A549 (cell line): ENCODE measurements around the gene UBR7. TPM values are rescaled to one million over a fixed set of nuclear protein-coding genes. Genes with fewer than 3 reads are reported as not detected.
A peak's percentile ranks its signal among the peaks of the same experiment; 100 is the strongest.

Experiments
- BHLHE40 ChIP-seq: IDR thresholded peaks from 2 replicates; pipeline ENCODE4 v1.6.1; 2012; ENCODE audit warnings: low read depth, low read length, inconsistent platforms
- CBX2 ChIP-seq: fragments of 200-600 bp; sonication (generic); IDR thresholded peaks from 2 replicates; pipeline ENCODE4 v1.6.1; 2016; ENCODE audit warnings: low read depth, mild to moderate bottlenecking, borderline replicate concordance
- CBX8 ChIP-seq: fragments of 200-600 bp; sonication (generic); IDR thresholded peaks from 2 replicates; pipeline ENCODE4 v1.6.1; 2016
- CEBPB ChIP-seq, 2 experiments: fragments of >200 bp in 1 of 2; sonication (Bioruptor Twin) in 1 of 2; formaldehyde crosslinking in 1 of 2; IDR thresholded peaks; 2 replicates each; pipeline ENCODE4 v1.6.1; 2012 to 2016
- CHD2 ChIP-seq: fragments of 150-350 bp; IDR thresholded peaks from 2 replicates; pipeline ENCODE4 v1.6.1; 2014; ENCODE audit warnings: low read length; ENCODE audit not compliant: partially characterized antibody
- CHD4 ChIP-seq: fragments of 200-600 bp; sonication (generic); IDR thresholded peaks from 2 replicates; pipeline ENCODE4 v1.6.1; 2016; ENCODE audit warnings: antibody characterized with exemption, mild to moderate bottlenecking, borderline replicate concordance
- EHMT2 ChIP-seq: fragments of 200-600 bp; sonication (generic); IDR thresholded peaks from 2 replicates; pipeline ENCODE4 v1.6.1; 2016; ENCODE audit warnings: antibody characterized with exemption, low read depth, mild to moderate bottlenecking, moderate library complexity
- ELK1 ChIP-seq: fragments of 150-350 bp; IDR thresholded peaks from 2 replicates; pipeline ENCODE4 v1.6.1; 2014; ENCODE audit warnings: low read depth, mild to moderate bottlenecking, low read length
- EP300 ChIP-seq, 2 experiments: fragments of >200 bp; sonication (Bioruptor Twin); formaldehyde crosslinking; IDR thresholded peaks; 2 replicates in 1 of 2; 3 replicates in 1 of 2; pipeline ENCODE4 v1.6.1; 2016 to 2017
- FOSB ChIP-seq: fragments of 250-450 bp; sonication (Bioruptor Pico); IDR thresholded peaks from 2 replicates; pipeline ENCODE4 v1.5.0; 2020; ENCODE audit warnings: mild to moderate bottlenecking, moderate library complexity
- FOSL2 ChIP-seq, 2 experiments: fragments of 450-650 bp in 1 of 2; fragments of >200 bp in 1 of 2; sonication (Bioruptor Twin) in 1 of 2; formaldehyde crosslinking; IDR thresholded peaks; 2 replicates each; pipeline versions ENCODE4 v1.5.0 to v1.6.1; 2016 to 2020; ENCODE audit warnings: mild to moderate bottlenecking in 1 of 2, moderate library complexity in 1 of 2
- GATA3 ChIP-seq: IDR thresholded peaks from 2 replicates; pipeline ENCODE4 v1.6.1; 2012; ENCODE audit warnings: borderline replicate concordance
- HDAC2 ChIP-seq: fragments of 200-600 bp; sonication (generic); IDR thresholded peaks from 2 replicates; pipeline ENCODE4 v1.6.1; 2016
- HEYL ChIP-seq: fragments of 250-450 bp; sonication (Bioruptor Pico); IDR thresholded peaks from 2 replicates; pipeline ENCODE4 v1.8.0; 2021; ENCODE audit warnings: mild to moderate bottlenecking, moderate library complexity
- HMGXB4 ChIP-seq: fragments of 250-450 bp; sonication (Bioruptor Pico); IDR thresholded peaks from 2 replicates; pipeline ENCODE4 v1.5.0; 2021; ENCODE audit warnings: mild to moderate bottlenecking, moderate library complexity, borderline replicate concordance
- HOXB13 ChIP-seq: fragments of 250-450 bp; sonication (Bioruptor Pico); IDR thresholded peaks from 2 replicates; pipeline ENCODE4 v1.5.0; 2020; ENCODE audit warnings: low read depth, mild to moderate bottlenecking, moderate library complexity
- JUN ChIP-seq, 2 experiments: fragments of >200 bp; sonication (Bioruptor Twin); formaldehyde crosslinking; IDR thresholded peaks; 2 replicates in 1 of 2; 3 replicates in 1 of 2; pipeline ENCODE4 v1.6.1; 2016 to 2017
- JUNB ChIP-seq: fragments of >200 bp; sonication (Bioruptor Twin); formaldehyde crosslinking; IDR thresholded peaks from 2 replicates; pipeline ENCODE4 v1.6.1; 2016
- KDM1A ChIP-seq: fragments of 200-600 bp; sonication (generic); IDR thresholded peaks from 2 replicates; pipeline ENCODE4 v1.6.1; 2016; ENCODE audit warnings: low read depth, mild to moderate bottlenecking
- KDM5A ChIP-seq: fragments of 200-600 bp; sonication (generic); IDR thresholded peaks from 2 replicates; pipeline ENCODE4 v1.6.1; 2016; ENCODE audit warnings: antibody characterized with exemption, mild to moderate bottlenecking
- MAFK ChIP-seq: fragments of 450-650 bp; IDR thresholded peaks from 2 replicates; pipeline ENCODE4 v1.6.1; 2014; ENCODE audit not compliant: partially characterized antibody
- MAZ ChIP-seq: fragments of 150-350 bp; IDR thresholded peaks from 2 replicates; pipeline ENCODE4 v1.6.1; 2014; ENCODE audit warnings: antibody characterized with exemption, low read depth, low read length, borderline replicate concordance
- MYC ChIP-seq: IDR thresholded peaks from 2 replicates; pipeline ENCODE4 v1.6.1; 2012; ENCODE audit warnings: mild to moderate bottlenecking, inconsistent platforms, low read length, improper control_type of control experiment, borderline replicate concordance
- NR3C1 ChIP-seq: fragments of >200 bp; sonication (Bioruptor Twin); formaldehyde crosslinking; IDR thresholded peaks from 3 replicates; pipeline ENCODE4 v1.6.1; 2017
- PBX3 ChIP-seq: IDR thresholded peaks from 2 replicates; pipeline ENCODE4 v1.6.1; 2012
- PHF8 ChIP-seq: fragments of 200-600 bp; sonication (generic); IDR thresholded peaks from 2 replicates; pipeline ENCODE4 v1.6.1; 2016; ENCODE audit warnings: low read depth, mild to moderate bottlenecking, antibody characterized with exemption, moderate library complexity, borderline replicate concordance
- RAD21 ChIP-seq, 2 experiments: fragments of >200 bp in 1 of 2; sonication (Bioruptor Twin) in 1 of 2; formaldehyde crosslinking in 1 of 2; IDR thresholded peaks in 1 of 2; conservative IDR thresholded peaks in 1 of 2; 2 replicates in 1 of 2; 3 replicates in 1 of 2; pipeline ENCODE4 v1.6.1; 2012 to 2018; ENCODE audit warnings: inconsistent platforms in 1 of 2
- RARB ChIP-seq: fragments of 250-450 bp; sonication (Bioruptor Pico); IDR thresholded peaks from 2 replicates; pipeline ENCODE4 v1.8.0; 2021; ENCODE audit warnings: mild to moderate bottlenecking, moderate library complexity
- RCOR1 ChIP-seq: fragments of 150-350 bp; IDR thresholded peaks from 2 replicates; pipeline ENCODE4 v1.6.1; 2014; ENCODE audit warnings: antibody characterized with exemption, low read length, low read depth
- RFX5 ChIP-seq: fragments of 450-650 bp; IDR thresholded peaks from 2 replicates; pipeline ENCODE4 v1.7.1; 2014; ENCODE audit warnings: antibody characterized with exemption, mild to moderate bottlenecking, moderate library complexity
- TP53 ChIP-seq: fragments of 250-450 bp; sonication (Bioruptor Pico); IDR thresholded peaks from 2 replicates; pipeline ENCODE4 v1.5.0; 2021; ENCODE audit warnings: mild to moderate bottlenecking, moderate library complexity
- ZNF302 ChIP-seq: fragments of 250-450 bp; sonication (Bioruptor Pico); IDR thresholded peaks from 2 replicates; pipeline ENCODE4 v1.9.0; 2021; ENCODE audit warnings: inconsistent platforms, mild to moderate bottlenecking, moderate library complexity
- ZSCAN20 ChIP-seq: fragments of 250-450 bp; sonication (Bioruptor Pico); IDR thresholded peaks from 2 replicates; pipeline ENCODE4 v1.8.0; 2022; ENCODE audit warnings: mild to moderate bottlenecking, moderate library complexity
- polyA plus RNA-seq, 4 experiments: library from polyadenylated mRNA; depleted of rRNA in 3 of 4; stranded (reverse); fragments of >200 nt; fragmentation: RNase III in 1 of 4; extraction: RNeasy Plus Mini Kit Qiagen cat#74134 plus additional on column Dnase treatment in 1 of 4; gene quantifications; 2 replicates in 3 of 4; 3 replicates in 1 of 4; pipeline ENCODE4 v1.2.3, GENCODE V29; 2011 to 2017
- TF ChIP-seq, protein P1 (sequence below): fragments of 250-450 bp; sonication (Bioruptor Pico); IDR thresholded peaks from 2 replicates; pipeline ENCODE4 v1.5.0; 2020; ENCODE audit warnings: low read depth, mild to moderate bottlenecking, moderate library complexity
- TF ChIP-seq, protein P2 (sequence below): fragments of >200 bp; sonication (Bioruptor Twin); formaldehyde crosslinking; IDR thresholded peaks from 2 replicates; pipeline ENCODE4 v1.6.1; 2016

The UBR7 gene
- polyA plus RNA-seq, 2 of the 4 experiments (the other 2 are of a cell fraction), result 37.0 to 40.4 TPM

DNA sequence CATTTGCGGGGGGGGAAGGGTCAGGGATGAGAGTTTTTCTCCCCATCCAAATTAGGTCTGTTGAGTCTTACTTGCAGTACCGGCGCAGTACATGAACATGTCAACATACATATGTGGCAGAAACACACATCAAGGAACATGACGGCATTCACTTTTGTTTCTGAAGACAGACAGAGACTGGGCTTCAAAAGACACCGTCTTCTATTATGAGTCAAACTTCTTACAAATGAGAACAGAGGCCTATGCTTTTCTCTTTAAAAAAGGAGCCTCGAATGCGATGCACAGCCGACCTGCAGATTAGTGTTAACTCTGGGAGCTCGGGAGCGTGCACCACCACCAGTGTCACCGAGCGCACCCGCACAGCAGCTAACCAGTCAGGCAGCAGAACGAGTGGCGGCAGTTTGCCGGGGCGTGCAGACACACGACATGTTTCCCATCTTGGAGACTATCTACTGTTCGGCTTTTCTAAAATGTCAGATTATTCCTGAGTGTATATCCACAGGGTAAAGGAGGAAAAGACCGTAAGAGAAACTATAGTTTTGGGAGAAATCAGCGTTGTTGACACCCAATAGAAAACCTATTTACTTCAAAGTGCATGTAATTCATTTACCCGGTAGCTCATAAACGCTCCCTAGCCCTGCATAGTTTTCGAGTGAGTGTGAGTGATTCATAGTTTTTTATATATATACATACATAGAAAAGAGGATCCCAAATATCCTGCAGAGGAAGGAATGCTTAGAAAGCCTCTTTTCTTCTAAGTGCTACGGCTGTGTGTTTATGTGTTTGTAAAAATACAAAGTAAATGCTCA, 33.0 kb downstream of the UBR7 start (continued):
- no peak for TF ChIP-seq HMGXB4
- TF ChIP-seq FOSB (CRISPR knock-in tag), result no peak
- TF ChIP-seq CHD2, result no peak
- no peak for TF ChIP-seq HEYL (CRISPR knock-in tag)
- TF ChIP-seq CBX8, result no peak
- TF ChIP-seq ELK1, result no peak
- no peak for TF ChIP-seq NR3C1
- TF ChIP-seq TP53 (CRISPR knock-in tag), result no peak
- no peak for TF ChIP-seq EHMT2
- TF ChIP-seq FOSL2 (IDR thresholded peaks at IDR 0.05), result peak; percentile 90
- peak; percentile 95 for TF ChIP-seq FOSL2 (CRISPR knock-in tag; IDR thresholded peaks at IDR 0.05)
- TF ChIP-seq HOXB13 (CRISPR knock-in tag), result 0 out of 2 replicates have a peak, but pooled peaks have one; percentile 39
- no peak for TF ChIP-seq RFX5
- TF ChIP-seq MAFK, result no peak
- no peak for TF ChIP-seq BHLHE40
- no peak for TF ChIP-seq HDAC2
- TF ChIP-seq JUNB, result peak; percentile 85
- no peak for TF ChIP-seq MAZ
- TF ChIP-seq PBX3, result no peak
- TF ChIP-seq CBX2, result no peak
- TF ChIP-seq, protein P1, sequence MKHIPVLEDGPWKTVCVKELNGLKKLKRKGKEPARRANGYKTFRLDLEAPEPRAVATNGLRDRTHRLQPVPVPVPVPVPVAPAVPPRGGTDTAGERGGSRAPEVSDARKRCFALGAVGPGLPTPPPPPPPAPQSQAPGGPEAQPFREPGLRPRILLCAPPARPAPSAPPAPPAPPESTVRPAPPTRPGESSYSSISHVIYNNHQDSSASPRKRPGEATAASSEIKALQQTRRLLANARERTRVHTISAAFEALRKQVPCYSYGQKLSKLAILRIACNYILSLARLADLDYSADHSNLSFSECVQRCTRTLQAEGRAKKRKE (CRISPR knock-in tag), result peak; percentile 37; the same call in 1 of the 2 replicates
- TF ChIP-seq, protein P2, sequence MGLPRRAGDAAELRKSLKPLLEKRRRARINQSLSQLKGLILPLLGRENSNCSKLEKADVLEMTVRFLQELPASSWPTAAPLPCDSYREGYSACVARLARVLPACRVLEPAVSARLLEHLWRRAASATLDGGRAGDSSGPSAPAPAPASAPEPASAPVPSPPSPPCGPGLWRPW, result no peak
- no peak for TF ChIP-seq RCOR1
- TF ChIP-seq CHD4, result no peak
- TF ChIP-seq GATA3, result peak; percentile 67; the same call in 1 of the 2 replicates
- TF ChIP-seq ZNF302 (CRISPR knock-in tag), result no peak
- no peak for TF ChIP-seq KDM1A
- 0 out of 4 replicates have a peak, but pooled peaks of 1 of the 2 experiments have one; percentile 34 for TF ChIP-seq CEBPB (IDR thresholded peaks at IDR 0.05)
- TF ChIP-seq KDM5A, result no peak
- no peak for TF ChIP-seq EP300 (IDR thresholded peaks at IDR 0.05)
- 0 out of 5 replicates have a peak, but pooled peaks of 1 of the 2 experiments have one; percentile 1 for TF ChIP-seq RAD21 (conservative IDR thresholded peaks at IDR 0.05 in 1 of 2, IDR thresholded peaks at IDR 0.05 in 1 of 2)
- TF ChIP-seq RARB (CRISPR knock-in tag), result no peak
- no peak for TF ChIP-seq MYC
- TF ChIP-seq JUN (IDR thresholded peaks at IDR 0.05), result peak in 1 of 2 experiments; percentile 43; a peak in 2 of 5 replicates
- no peak for TF ChIP-seq ZSCAN20 (CRISPR knock-in tag)
- no peak for TF ChIP-seq PHF8
